Measurements from ENCODE around the gene PLIN3. TPM values are rescaled to one million over a fixed set of nuclear protein-coding genes. Genes with fewer than 3 reads are reported as not detected.
A peak's percentile ranks its signal among the peaks of the same experiment; 100 is the strongest.

The PLIN3 gene
- total and polyA plus RNA-seq, 2 of the 8 experiments (the other 6 are each of a cell fraction or from before 2014, with no cell fraction given): 60.7 to 61.5 TPM

- Histone ChIP-seq H3K23ac (ENCODE audit: insufficient read length) (no peak overlapping the region), H2BK5ac (ENCODE audit: low read depth, low read length) (no peak overlapping the region), H2AK5ac (ENCODE audit: low read depth, low read length) (no peak overlapping the region), H2BK20ac (ENCODE audit: low read length) (no peak overlapping the region), H4K8ac (ENCODE audit: extremely low read depth, insufficient read depth, low read length) (no peak overlapping the region), H3K9ac (replicated peaks in 1 of 4; ENCODE audit: extremely low read depth in 1 of 4, low read depth in 3 of 4, low read length in 3 of 4) (no peak overlapping the region), H3K27me3 (replicated peaks in 1 of 4; ENCODE audit: control insufficient read depth in 3 of 4, extremely low read depth in 1 of 4, insufficient read depth in 3 of 4, low read length in 3 of 4) (no peaks in the 10 kb centered on the region; a peak in 1 of 7 replicates), H4K20me1 (replicated peaks in 1 of 2; ENCODE audit: control insufficient read depth in 1 of 2, insufficient read depth in 2 of 2, low read length in 2 of 2) (no peaks in the 10 kb centered on the region), H3K79me2 (ENCODE audit: control insufficient read depth in 1 of 2, insufficient read depth in 2 of 2, low read length in 2 of 2) (no peaks in the 10 kb centered on the region), H2BK120ac (replicated peaks; ENCODE audit: low read depth, low read length) (no peak overlapping the region), H3K56ac (replicated peaks; ENCODE audit: insufficient read length, low read depth, low read length) (no peak overlapping the region), H4K5ac (ENCODE audit: insufficient read length, low read depth, low read length) (no peak overlapping the region), H3K4me2 (ENCODE audit: insufficient read depth in 1 of 2, low read depth in 2 of 2, low read length in 2 of 2) (no peak overlapping the region), H2BK15ac (ENCODE audit: low read length) (no peak overlapping the region), H3K23me2 (ENCODE audit: low read depth, low read length) (no peaks in the 10 kb centered on the region; the same call in 1 of the 2 replicates), H3K4ac (replicated peaks; ENCODE audit: insufficient read length, low read depth, low read length) (no peak overlapping the region), H3K9me3 (ENCODE audit: insufficient read depth in 2 of 2, low read depth in 1 of 2, low read length in 1 of 2) (no peaks in the 10 kb centered on the region), H3K18ac (ENCODE audit: extremely low read depth, low read length) (no peak overlapping the region), H3K4me1 (replicated peaks in 1 of 4; ENCODE audit: control insufficient read depth in 3 of 4, insufficient read depth in 4 of 4, low read length in 3 of 4) (peaks cover 0 to 19% (median 15%) of the 10 kb centered on the region in 4 experiments; a peak in 6 of 7 replicates), H3K4me3 (ENCODE audit: extremely low read depth in 1 of 4, insufficient read depth in 2 of 4, low read depth in 3 of 4, low read length in 4 of 4) (no peak overlapping the region), H3K36me3 (ENCODE audit: control insufficient read depth in 2 of 4, insufficient read depth in 4 of 4, low read length in 3 of 4) (no peaks in the 10 kb centered on the region), H2AFZ (ENCODE audit: low read length) (no peak overlapping the region), H3K27ac (ENCODE audit: low read depth, low read length) (no peak overlapping the region), H3K79me1 (ENCODE audit: low read depth, low read length) (no peaks in the 10 kb centered on the region), H3K14ac (ENCODE audit: insufficient read length) (no peak overlapping the region), H2BK12ac (ENCODE audit: low read depth, low read length) (no peak overlapping the region), H4K91ac (replicated peaks; ENCODE audit: insufficient read length, low read length) (no peak overlapping the region)
- WGBS, 2 experiments (ENCODE audit: extremely low coverage in 1 of 2, insufficient coverage in 1 of 2, insufficient read length in 1 of 2, insufficient replicate concordance in 2 of 2, low coverage in 1 of 2, low lambda C conversion rate in 2 of 2, missing lambda C conversion rate in 1 of 2): 87% methylated on average over 3 of the region's 3 CpGs; no CpG with 5 or more reads in 1 of the 2 experiments
- ChIA-PET CTCF (ENCODE audit: partially characterized antibody) (interaction anchor here (1.0 to 7.4 kb wide), 11 partner anchors 21 to 157 kb away, joined by 3 to 111 read pairs (median 6); no protein-coding TSS in a partner anchor), POLR2A (ENCODE audit: partially characterized antibody) (no interaction called here)
- FAIRE-seq (no peak), DNase-seq (ENCODE audit: low read depth in 1 of 2, low spot score in 2 of 2) (no peak)
- TF ChIP-seq SAP30 (IDR thresholded peaks at IDR 0.05; ENCODE audit: insufficient read depth, insufficient replicate concordance, low read length) (no peak), SIX5 (IDR thresholded peaks at IDR 0.05; ENCODE audit: low read depth, low read length) (no peak), CHD1 (IDR thresholded peaks at IDR 0.05; ENCODE audit: low read depth, low read length) (no peak), NRF1 (IDR thresholded peaks at IDR 0.05; ENCODE audit: low read depth, low read length) (no peak), YY1 (IDR thresholded peaks at IDR 0.05; ENCODE audit: low read depth, low read length) (no peak), RBBP5 (IDR thresholded peaks at IDR 0.05; ENCODE audit: borderline replicate concordance, low read depth, low read length) (no peak), TEAD4 (IDR thresholded peaks at IDR 0.05; ENCODE audit: low read depth, low read length) (no peak), BACH1 (IDR thresholded peaks at IDR 0.05; ENCODE audit: low read length) (no peak), ZNF274 (IDR thresholded peaks at IDR 0.05; ENCODE audit: borderline replicate concordance, extremely low read depth, low read length) (no peak), KDM1A (IDR thresholded peaks at IDR 0.05; ENCODE audit: borderline replicate concordance, low read length) (peak; percentile 94; the same call in 1 of the 2 replicates), HDAC2 (IDR thresholded peaks at IDR 0.05; ENCODE audit: borderline replicate concordance in 1 of 2, low read depth in 2 of 2, low read length in 2 of 2) (0 out of 4 replicates have a peak, but pooled peaks of 1 of the 2 experiments have one; percentile 43), SIRT6 (IDR thresholded peaks at IDR 0.05; ENCODE audit: low read length) (no peak)
Observed at GRCh38 chr19:4873930-4874329, 6.5 kb upstream of the PLIN3 start.
